SJSA1 (cell line): ENCODE data around the gene KDM1B. TPM values are rescaled to one million over a fixed set of nuclear protein-coding genes. Genes with fewer than 3 reads are reported as not detected.

Experiments used
- DNase-seq, 2 experiments: peaks; one replicate each; pipeline ENCODE4 v3.0.0-alpha.2; 2015 to 2020; ENCODE audit warnings: low spot score in 2 of 2, low read depth in 1 of 2
- H3K27ac ChIP-seq: fragments of 250-450 bp; sonication (Bioruptor Pico); 2 replicates; pipeline ENCODE4 v1.5.1; 2020; ENCODE audit warnings: mild to moderate bottlenecking, moderate library complexity
- H3K27me3 ChIP-seq: fragments of 250-450 bp; sonication (Bioruptor Pico); replicated peaks from 2 replicates; pipeline ENCODE4 v1.5.1; 2020; ENCODE audit warnings: mild to moderate bottlenecking, moderate library complexity
- H3K36me3 ChIP-seq: fragments of 250-450 bp; sonication (Bioruptor Pico); 2 replicates; pipeline ENCODE4 v1.5.1; 2020; ENCODE audit warnings: mild to moderate bottlenecking
- H3K4me1 ChIP-seq: fragments of 250-450 bp; sonication (Bioruptor Pico); replicated peaks from 2 replicates; pipeline ENCODE4 v1.6.1; 2021; ENCODE audit warnings: mild to moderate bottlenecking
- H3K4me3 ChIP-seq: fragments of 250-450 bp; sonication (Bioruptor Pico); 2 replicates; pipeline ENCODE4 v1.5.1; 2020; ENCODE audit warnings: mild to moderate bottlenecking
- H3K9me3 ChIP-seq: fragments of 250-450 bp; sonication (Bioruptor Pico); replicated peaks from 2 replicates; pipeline ENCODE4 v1.5.1; 2020; ENCODE audit warnings: mild to moderate bottlenecking
- total RNA-seq: library from RNA; depleted of rRNA; stranded (reverse); fragments of >200 nt; shearing (Covaris generic); gene quantifications from 2 replicates; pipeline ENCODE4 v1.2.3, GENCODE V29; 2014; rRNA removed

The KDM1B gene, protein sequence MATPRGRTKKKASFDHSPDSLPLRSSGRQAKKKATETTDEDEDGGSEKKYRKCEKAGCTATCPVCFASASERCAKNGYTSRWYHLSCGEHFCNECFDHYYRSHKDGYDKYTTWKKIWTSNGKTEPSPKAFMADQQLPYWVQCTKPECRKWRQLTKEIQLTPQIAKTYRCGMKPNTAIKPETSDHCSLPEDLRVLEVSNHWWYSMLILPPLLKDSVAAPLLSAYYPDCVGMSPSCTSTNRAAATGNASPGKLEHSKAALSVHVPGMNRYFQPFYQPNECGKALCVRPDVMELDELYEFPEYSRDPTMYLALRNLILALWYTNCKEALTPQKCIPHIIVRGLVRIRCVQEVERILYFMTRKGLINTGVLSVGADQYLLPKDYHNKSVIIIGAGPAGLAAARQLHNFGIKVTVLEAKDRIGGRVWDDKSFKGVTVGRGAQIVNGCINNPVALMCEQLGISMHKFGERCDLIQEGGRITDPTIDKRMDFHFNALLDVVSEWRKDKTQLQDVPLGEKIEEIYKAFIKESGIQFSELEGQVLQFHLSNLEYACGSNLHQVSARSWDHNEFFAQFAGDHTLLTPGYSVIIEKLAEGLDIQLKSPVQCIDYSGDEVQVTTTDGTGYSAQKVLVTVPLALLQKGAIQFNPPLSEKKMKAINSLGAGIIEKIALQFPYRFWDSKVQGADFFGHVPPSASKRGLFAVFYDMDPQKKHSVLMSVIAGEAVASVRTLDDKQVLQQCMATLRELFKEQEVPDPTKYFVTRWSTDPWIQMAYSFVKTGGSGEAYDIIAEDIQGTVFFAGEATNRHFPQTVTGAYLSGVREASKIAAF
- 14.9 and 18.8 TPM in 2 replicates for total RNA-seq

DNA sequence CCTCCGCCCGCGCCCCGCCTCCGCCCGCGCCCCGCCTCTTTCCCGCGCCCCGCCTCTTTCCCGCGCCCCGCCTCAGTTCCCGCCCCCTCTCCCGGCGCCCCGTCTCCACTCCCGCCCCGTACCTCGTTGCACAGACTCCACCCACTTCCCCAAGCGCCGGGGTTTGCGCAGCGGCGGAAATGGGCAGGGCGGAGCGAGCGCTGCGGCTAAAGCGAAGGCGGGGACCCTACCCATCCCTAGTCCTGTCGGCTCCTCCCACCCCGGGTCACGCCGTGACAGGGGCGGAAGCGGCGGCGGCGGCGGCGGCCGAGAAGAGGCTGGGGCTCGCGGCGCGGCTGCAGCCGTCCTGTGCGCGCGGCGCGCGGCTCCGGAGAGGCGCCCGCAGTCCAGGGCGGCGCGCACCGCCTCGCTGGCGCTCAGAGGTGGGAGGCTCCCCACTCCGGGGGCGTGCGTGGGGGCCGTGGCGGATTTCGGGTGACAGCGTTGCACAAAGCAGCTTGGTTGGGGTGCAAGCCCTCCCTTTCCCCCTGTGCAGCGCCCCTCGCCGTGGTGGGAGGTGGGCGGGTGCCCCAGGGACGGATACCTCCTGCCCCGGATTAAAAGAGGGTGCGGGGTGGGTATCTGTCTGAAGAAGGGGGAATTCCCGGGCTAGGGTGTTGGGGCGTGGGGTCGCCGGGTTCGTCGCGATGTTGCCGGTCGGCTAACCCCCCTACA lies at the start of gene KDM1B:
Gene KDM1B, plus strand, starts transcription at position 273 of the 714 bp plus-strand sequence. CDS start 4,474 bp downstream, outside the sequence.
- H3K9me3 ChIP-seq = no peaks in the 10 kb centered on the region; the same call in 1 of the 2 replicates
- 0 out of 2 replicates have a peak, but pooled peaks cover 14% of the 10 kb centered on the region for H3K4me1 ChIP-seq
- peak within 1 kb of the TSS; percentile 96 for H3K4me3 ChIP-seq
- peaks cover 8% of the 10 kb centered on the region for H3K36me3 ChIP-seq
- H3K27ac ChIP-seq = peak within 1 kb of the TSS; percentile 59
- H3K27me3 ChIP-seq = no peaks in the 10 kb centered on the region
- DNase-seq = peak; percentile 96 to 99

GRCh38 chr6:18107061-18107460 lies 48.2 kb upstream of the KDM1B start:
- no peaks in the 10 kb centered on the region for H3K27me3 ChIP-seq
- no peaks in the 10 kb centered on the region for H3K36me3 ChIP-seq
- H3K9me3 ChIP-seq = peaks cover 7% of the 10 kb centered on the region; the same call in 1 of the 2 replicates
- no peak overlapping the region for H3K27ac ChIP-seq
- DNase-seq = no peak
- H3K4me3 ChIP-seq = no peak overlapping the region
- peaks cover 1% of the 10 kb centered on the region; the same call in 1 of the 2 replicates for H3K4me1 ChIP-seq

DNA sequence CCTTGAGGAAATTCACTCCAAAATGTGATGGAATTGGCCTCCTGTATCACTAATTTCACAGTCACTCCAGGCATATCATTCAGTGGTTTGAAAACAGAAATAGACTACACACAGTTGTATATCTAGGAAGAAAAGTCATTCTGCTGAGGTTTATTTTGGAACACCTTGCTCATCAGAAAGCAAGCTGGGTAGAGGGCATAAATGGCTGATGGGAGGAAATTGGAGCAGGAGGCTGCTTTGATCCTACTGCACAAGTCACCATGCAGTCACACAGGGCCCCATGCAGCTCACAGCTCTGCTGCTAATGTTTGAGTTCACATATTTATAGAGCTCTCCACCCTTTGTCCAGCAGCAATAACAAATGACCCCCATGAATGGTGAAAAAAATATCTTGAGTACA lies 45.1 kb upstream of the KDM1B start:
- H3K36me3 ChIP-seq = no peaks in the 10 kb centered on the region
- no peaks in the 10 kb centered on the region for H3K4me1 ChIP-seq
- no peak overlapping the region for H3K27ac ChIP-seq
- H3K27me3 ChIP-seq = no peaks in the 10 kb centered on the region
- peaks cover 7% of the 10 kb centered on the region; the same call in 1 of the 2 replicates for H3K9me3 ChIP-seq
- no peak for DNase-seq
- H3K4me3 ChIP-seq = no peak overlapping the region

DNA sequence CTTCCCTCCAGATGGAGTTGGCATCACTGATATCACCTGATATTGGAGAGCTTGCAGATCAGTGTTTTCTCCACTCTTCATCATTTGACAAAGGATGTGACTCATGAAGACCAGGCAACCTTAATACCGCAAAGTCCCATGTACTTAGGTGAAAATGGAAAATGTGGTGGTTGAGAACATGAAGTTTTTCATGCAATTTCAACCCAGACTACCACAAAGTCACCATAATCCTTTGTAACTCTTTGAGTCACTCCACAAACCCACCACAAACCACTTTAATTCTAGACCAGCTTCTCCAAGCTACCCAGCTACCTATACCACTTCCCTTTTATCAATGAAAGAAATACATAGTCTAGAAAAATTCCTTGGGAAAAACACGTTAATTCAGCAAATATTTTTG lies 39.9 kb upstream of the KDM1B start:
- no peak overlapping the region for H3K27ac ChIP-seq
- H3K4me1 ChIP-seq = no peaks in the 10 kb centered on the region
- H3K9me3 ChIP-seq = 0 out of 2 replicates have a peak, but pooled peaks cover 3% of the 10 kb centered on the region
- DNase-seq = no peak
- no peaks in the 10 kb centered on the region; the same call in 1 of the 2 replicates for H3K27me3 ChIP-seq
- H3K4me3 ChIP-seq = no peak overlapping the region
- no peaks in the 10 kb centered on the region for H3K36me3 ChIP-seq

- no peaks in the 10 kb centered on the region for H3K36me3 ChIP-seq
- H3K4me1 ChIP-seq = peaks cover 3% of the 10 kb centered on the region
- no peak for DNase-seq
- no peak overlapping the region for H3K4me3 ChIP-seq
- 0 out of 2 replicates have a peak, but pooled peaks cover 3% of the 10 kb centered on the region for H3K9me3 ChIP-seq
- H3K27ac ChIP-seq = no peak overlapping the region
- no peaks in the 10 kb centered on the region; the same call in 1 of the 2 replicates for H3K27me3 ChIP-seq
These were observed 38.1 kb upstream of the KDM1B start for GRCh38 chr6:18117136-18117535.

DNA sequence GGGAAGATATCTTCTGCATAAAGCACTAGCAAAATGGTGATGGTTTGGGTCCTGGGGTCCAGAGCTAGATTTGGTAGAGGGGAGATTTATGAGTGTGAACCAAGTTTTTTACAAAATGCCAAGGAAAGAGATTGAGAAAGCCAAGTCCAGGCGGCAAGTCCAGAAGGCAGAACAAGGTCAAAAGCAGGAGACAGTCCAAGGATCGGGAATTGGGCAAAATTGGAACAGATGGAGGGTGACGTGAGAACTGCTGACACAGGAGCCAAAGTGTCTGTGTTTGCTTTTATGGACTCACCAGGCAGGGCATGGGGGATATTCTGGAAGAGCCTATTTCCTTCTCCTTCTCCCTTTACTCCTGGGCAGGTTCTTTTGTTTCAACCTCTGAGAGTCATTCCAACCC lies 36.9 kb upstream of the KDM1B start:
- no peak overlapping the region for H3K4me3 ChIP-seq
- H3K27me3 ChIP-seq = no peaks in the 10 kb centered on the region; the same call in 1 of the 2 replicates
- H3K4me1 ChIP-seq = peaks cover 11% of the 10 kb centered on the region
- DNase-seq = no peak
- H3K9me3 ChIP-seq = 0 out of 2 replicates have a peak, but pooled peaks cover 3% of the 10 kb centered on the region
- no peaks in the 10 kb centered on the region for H3K36me3 ChIP-seq
- no peak overlapping the region for H3K27ac ChIP-seq

- no peak for DNase-seq
- H3K36me3 ChIP-seq = no peaks in the 10 kb centered on the region
- no peak overlapping the region for H3K27ac ChIP-seq
- H3K4me3 ChIP-seq = no peak overlapping the region
- 0 out of 2 replicates have a peak, but pooled peaks cover 3% of the 10 kb centered on the region for H3K9me3 ChIP-seq
- H3K27me3 ChIP-seq = no peaks in the 10 kb centered on the region; the same call in 1 of the 2 replicates
- H3K4me1 ChIP-seq = peaks cover 11% of the 10 kb centered on the region
These were observed 36.0 kb upstream of the KDM1B start for GRCh38 chr6:18119236-18119635.

- H3K9me3 ChIP-seq = no peaks in the 10 kb centered on the region
- peaks cover 20% of the 10 kb centered on the region for H3K4me1 ChIP-seq
- DNase-seq = no peak
- no peak overlapping the region for H3K4me3 ChIP-seq
- H3K27me3 ChIP-seq = no peaks in the 10 kb centered on the region
- no peaks in the 10 kb centered on the region for H3K36me3 ChIP-seq
- H3K27ac ChIP-seq = no peak overlapping the region
These were observed 33.6 kb upstream of the KDM1B start for GRCh38 chr6:18121580-18122127.

- no peak within 1 kb of the TSS for H3K27ac ChIP-seq
- H3K4me3 ChIP-seq = peak within 1 kb of the TSS; percentile 31
- H3K4me1 ChIP-seq = peaks cover 20% of the 10 kb centered on the region
- DNase-seq = peak; percentile 67 to 87
- H3K27me3 ChIP-seq = no peaks in the 10 kb centered on the region
- no peaks in the 10 kb centered on the region for H3K36me3 ChIP-seq
- H3K9me3 ChIP-seq = no peaks in the 10 kb centered on the region
These were observed 32.8 kb upstream of the KDM1B start, which contains the start of gene NHLRC1 for GRCh38 chr6:18122128-18123093. Gene NHLRC1 (minus strand): TSS chr6:18122677. CDS start chr6:18122606, 71 bp downstream.

DNA sequence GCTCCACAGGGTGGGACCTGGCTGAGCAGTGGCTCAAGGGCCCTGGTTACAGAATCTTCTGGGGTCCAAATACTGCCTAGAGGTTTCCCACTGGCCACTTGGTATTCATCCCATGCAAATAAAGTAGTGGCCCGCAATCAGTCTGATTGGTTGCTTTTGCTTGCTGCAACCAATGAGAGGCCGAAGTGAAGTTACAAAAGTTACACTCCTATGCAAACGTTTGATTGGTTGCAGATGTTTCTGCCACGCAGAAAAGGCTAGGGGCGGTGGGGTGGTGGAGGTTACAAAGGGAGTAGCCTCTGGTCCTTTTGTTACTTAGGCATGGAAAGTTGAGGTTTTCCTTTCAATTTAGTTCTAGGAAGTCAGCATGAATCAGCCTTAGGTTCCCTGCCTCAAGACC lies 29.1 kb upstream of the KDM1B start:
- H3K4me3 ChIP-seq = no peak overlapping the region
- H3K27ac ChIP-seq = 0 out of 2 replicates have a peak overlapping the region, but pooled peaks have one; percentile 16
- H3K36me3 ChIP-seq = peaks cover 4% of the 10 kb centered on the region; the same call in 1 of the 2 replicates
- H3K4me1 ChIP-seq = peaks cover 20% of the 10 kb centered on the region
- peak in 1 of 2 experiments; percentile 31 for DNase-seq
- no peaks in the 10 kb centered on the region for H3K27me3 ChIP-seq
- no peaks in the 10 kb centered on the region for H3K9me3 ChIP-seq

DNA sequence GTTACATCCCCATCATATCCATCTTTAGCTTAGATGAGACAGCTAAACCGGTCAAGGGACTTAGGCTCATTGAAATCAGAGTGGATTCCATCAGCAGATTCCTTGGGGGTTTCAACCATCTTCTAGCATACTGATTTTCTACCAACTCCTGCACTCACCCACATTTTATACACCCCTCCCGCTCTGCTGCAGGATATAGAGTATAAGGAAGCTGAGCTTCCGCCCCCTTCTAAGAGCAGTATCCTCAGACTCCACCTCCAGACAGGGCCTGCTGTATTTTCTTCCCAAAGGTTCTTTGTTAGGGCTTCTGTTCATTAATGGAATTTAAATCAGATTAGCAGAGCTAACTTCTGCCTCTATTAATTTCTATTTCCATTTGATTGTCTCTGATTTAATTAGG lies 22.9 kb upstream of the KDM1B start:
- H3K36me3 ChIP-seq = peaks cover 20% of the 10 kb centered on the region
- no peak for DNase-seq
- no peaks in the 10 kb centered on the region for H3K27me3 ChIP-seq

DNA sequence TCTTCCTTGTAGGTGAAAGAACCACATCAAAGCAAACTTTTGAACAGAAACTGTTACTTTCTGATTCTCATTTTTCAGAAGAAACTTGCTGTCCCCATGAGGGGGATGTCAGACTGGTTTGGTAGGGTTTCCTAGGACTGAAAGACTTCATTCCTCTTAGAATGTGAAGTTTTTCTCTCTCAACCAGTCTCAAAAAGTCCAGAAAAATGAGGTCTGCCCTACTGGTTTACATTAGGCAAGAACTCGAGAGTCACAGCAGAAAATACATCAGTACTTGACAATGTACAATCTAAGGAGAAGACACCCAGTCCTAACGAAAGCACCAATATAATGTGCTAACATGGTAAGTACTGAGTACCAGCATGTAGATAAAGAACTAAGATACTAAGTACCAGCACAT lies 20.1 kb upstream of the KDM1B start:
- DNase-seq = no peak
- no peaks in the 10 kb centered on the region for H3K4me1 ChIP-seq
- H3K27ac ChIP-seq = no peak overlapping the region
- H3K4me3 ChIP-seq = no peak overlapping the region
- H3K27me3 ChIP-seq = no peaks in the 10 kb centered on the region
- H3K9me3 ChIP-seq = no peaks in the 10 kb centered on the region
- peaks cover 30% of the 10 kb centered on the region for H3K36me3 ChIP-seq

More for the DNA sequence above, 22.9 kb upstream of the KDM1B start:
- Histone ChIP-seq H3K4me1 (no peaks in the 10 kb centered on the region), H3K9me3 (no peaks in the 10 kb centered on the region), H3K4me3 (no peak overlapping the region), H3K27ac (no peak overlapping the region)
